PFSK-1 (cell line): ENCODE results near the gene BUB1B.

ENCODE experiments used
- POLR2AphosphoS5 ChIP-seq: IDR thresholded peaks from 2 replicates; pipeline ENCODE4 v1.6.1; 2012; ENCODE audit warnings: low read depth, mild to moderate bottlenecking, control low read depth, low read length, moderate library complexity
- SIN3A ChIP-seq: IDR thresholded peaks from 2 replicates; pipeline ENCODE4 v1.6.1; 2012; ENCODE audit warnings: mild to moderate bottlenecking, low read length, moderate library complexity, borderline replicate concordance; ENCODE audit not compliant: insufficient read depth
- TAF1 ChIP-seq: IDR thresholded peaks from 2 replicates; pipeline ENCODE4 v1.6.1; 2012; ENCODE audit warnings: low read length, control low read depth, borderline replicate concordance; ENCODE audit not compliant: insufficient read depth
- TF ChIP-seq, protein P1 (sequence below), 2 experiments: IDR thresholded peaks; 2 replicates each; pipeline versions ENCODE4 v1.6.1 to v1.8.0; 2011 to 2012; ENCODE audit warnings: low read depth in 2 of 2, low read length in 2 of 2, control low read depth in 1 of 2, inconsistent platforms in 1 of 2, mild to moderate bottlenecking in 1 of 2, moderate library complexity in 1 of 2; ENCODE audit not compliant: insufficient read depth in 1 of 2

DNA sequence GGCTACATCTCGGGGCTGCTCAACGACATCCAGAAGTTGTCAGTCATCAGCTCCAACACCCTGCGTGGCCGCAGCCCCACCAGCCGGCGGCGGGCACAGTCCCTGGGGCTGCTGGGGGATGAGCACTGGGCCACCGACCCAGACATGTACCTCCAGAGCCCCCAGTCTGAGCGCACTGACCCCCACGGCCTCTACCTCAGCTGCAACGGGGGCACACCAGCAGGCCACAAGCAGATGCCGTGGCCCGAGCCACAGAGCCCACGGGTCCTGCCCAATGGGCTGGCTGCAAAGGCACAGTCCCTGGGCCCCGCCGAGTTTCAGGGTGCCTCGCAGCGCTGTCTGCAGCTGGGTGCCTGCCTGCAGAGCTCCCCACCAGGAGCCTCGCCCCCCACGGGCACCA lies 105.0 kb downstream of the BUB1B start:
- no peak for TF ChIP-seq POLR2AphosphoS5
- TF ChIP-seq, protein P1, sequence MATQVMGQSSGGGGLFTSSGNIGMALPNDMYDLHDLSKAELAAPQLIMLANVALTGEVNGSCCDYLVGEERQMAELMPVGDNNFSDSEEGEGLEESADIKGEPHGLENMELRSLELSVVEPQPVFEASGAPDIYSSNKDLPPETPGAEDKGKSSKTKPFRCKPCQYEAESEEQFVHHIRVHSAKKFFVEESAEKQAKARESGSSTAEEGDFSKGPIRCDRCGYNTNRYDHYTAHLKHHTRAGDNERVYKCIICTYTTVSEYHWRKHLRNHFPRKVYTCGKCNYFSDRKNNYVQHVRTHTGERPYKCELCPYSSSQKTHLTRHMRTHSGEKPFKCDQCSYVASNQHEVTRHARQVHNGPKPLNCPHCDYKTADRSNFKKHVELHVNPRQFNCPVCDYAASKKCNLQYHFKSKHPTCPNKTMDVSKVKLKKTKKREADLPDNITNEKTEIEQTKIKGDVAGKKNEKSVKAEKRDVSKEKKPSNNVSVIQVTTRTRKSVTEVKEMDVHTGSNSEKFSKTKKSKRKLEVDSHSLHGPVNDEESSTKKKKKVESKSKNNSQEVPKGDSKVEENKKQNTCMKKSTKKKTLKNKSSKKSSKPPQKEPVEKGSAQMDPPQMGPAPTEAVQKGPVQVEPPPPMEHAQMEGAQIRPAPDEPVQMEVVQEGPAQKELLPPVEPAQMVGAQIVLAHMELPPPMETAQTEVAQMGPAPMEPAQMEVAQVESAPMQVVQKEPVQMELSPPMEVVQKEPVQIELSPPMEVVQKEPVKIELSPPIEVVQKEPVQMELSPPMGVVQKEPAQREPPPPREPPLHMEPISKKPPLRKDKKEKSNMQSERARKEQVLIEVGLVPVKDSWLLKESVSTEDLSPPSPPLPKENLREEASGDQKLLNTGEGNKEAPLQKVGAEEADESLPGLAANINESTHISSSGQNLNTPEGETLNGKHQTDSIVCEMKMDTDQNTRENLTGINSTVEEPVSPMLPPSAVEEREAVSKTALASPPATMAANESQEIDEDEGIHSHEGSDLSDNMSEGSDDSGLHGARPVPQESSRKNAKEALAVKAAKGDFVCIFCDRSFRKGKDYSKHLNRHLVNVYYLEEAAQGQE (IDR thresholded peaks at IDR 0.05; ENCODE audit: insufficient read depth in 1 of 2, low read depth in 2 of 2, low read length in 2 of 2): no peak
- TF ChIP-seq SIN3A: no peak
- no peak for TF ChIP-seq TAF1
